Measurements from ENCODE around the gene INCA1. TPM values are rescaled to one million over a fixed set of nuclear protein-coding genes. Genes with fewer than 3 reads are reported as not detected.

INCA1 gene
- total and polyA plus RNA-seq, 2 of the 8 experiments (the other 6 are each of a cell fraction or from before 2014, with no cell fraction given), result 0.89 to 1.4 TPM

- Histone ChIP-seq H4K5ac (ENCODE audit: insufficient read length, low read depth, low read length) (no peak overlapping the region), H2BK5ac (ENCODE audit: low read depth, low read length) (no peak overlapping the region), H2BK120ac (replicated peaks; ENCODE audit: low read depth, low read length) (no peak overlapping the region), H3K4me3 (ENCODE audit: extremely low read depth in 1 of 4, insufficient read depth in 2 of 4, low read depth in 3 of 4, low read length in 4 of 4) (no peak overlapping the region), H3K27me3 (replicated peaks in 1 of 4; ENCODE audit: control insufficient read depth in 3 of 4, extremely low read depth in 1 of 4, insufficient read depth in 3 of 4, low read length in 3 of 4) (no peaks in the 10 kb centered on the region), H4K20me1 (replicated peaks in 1 of 2; ENCODE audit: control insufficient read depth in 1 of 2, insufficient read depth in 2 of 2, low read length in 2 of 2) (peaks cover 0 to 5% of the 10 kb centered on the region in 2 experiments), H3K79me2 (ENCODE audit: control insufficient read depth in 1 of 2, insufficient read depth in 2 of 2, low read length in 2 of 2) (no peaks in the 10 kb centered on the region), H2BK15ac (ENCODE audit: low read length) (no peak overlapping the region), H3K9ac (replicated peaks in 1 of 4; ENCODE audit: extremely low read depth in 1 of 4, low read depth in 3 of 4, low read length in 3 of 4) (no peak overlapping the region), H3K9me3 (ENCODE audit: insufficient read depth in 2 of 2, low read depth in 1 of 2, low read length in 1 of 2) (no peaks in the 10 kb centered on the region), H3K27ac (ENCODE audit: low read depth, low read length) (no peak overlapping the region), H3K23ac (ENCODE audit: insufficient read length) (no peak overlapping the region), H4K8ac (ENCODE audit: extremely low read depth, insufficient read depth, low read length) (no peak overlapping the region), H3K56ac (replicated peaks; ENCODE audit: insufficient read length, low read depth, low read length) (no peak overlapping the region), H3K23me2 (ENCODE audit: low read depth, low read length) (no peaks in the 10 kb centered on the region), H3K14ac (ENCODE audit: insufficient read length) (no peak overlapping the region), H3K4me2 (ENCODE audit: insufficient read depth in 1 of 2, low read depth in 2 of 2, low read length in 2 of 2) (no peak overlapping the region), H2BK20ac (ENCODE audit: low read length) (no peak overlapping the region), H3K79me1 (ENCODE audit: low read depth, low read length) (no peaks in the 10 kb centered on the region), H4K91ac (replicated peaks; ENCODE audit: insufficient read length, low read length) (no peak overlapping the region), H2AK5ac (ENCODE audit: low read depth, low read length) (no peak overlapping the region), H3K4me1 (replicated peaks in 1 of 4; ENCODE audit: control insufficient read depth in 3 of 4, insufficient read depth in 4 of 4, low read length in 3 of 4) (no peaks in the 10 kb centered on the region), H2BK12ac (ENCODE audit: low read depth, low read length) (no peak overlapping the region), H3K4ac (replicated peaks; ENCODE audit: insufficient read length, low read depth, low read length) (no peak overlapping the region), H3K36me3 (ENCODE audit: control insufficient read depth in 2 of 4, insufficient read depth in 4 of 4, low read length in 3 of 4) (peaks cover 5 to 35% (median 21%) of the 10 kb centered on the region in 4 experiments), H3K18ac (ENCODE audit: extremely low read depth, low read length) (no peak overlapping the region), H2AFZ (ENCODE audit: low read length) (no peak overlapping the region)
- DNase-seq (ENCODE audit: low read depth in 1 of 2, low spot score in 2 of 2) (no peak), FAIRE-seq (no peak)
- ChIA-PET POLR2A (ENCODE audit: partially characterized antibody) (no interaction called here), CTCF (ENCODE audit: partially characterized antibody) (interaction anchor here (1.0 kb wide), 1 partner anchor 37 kb away, joined by 3 read pairs; no protein-coding TSS in a partner anchor)
- TF ChIP-seq ZNF274 (IDR thresholded peaks at IDR 0.05; ENCODE audit: borderline replicate concordance, extremely low read depth, low read length) (no peak), RFX5 (IDR thresholded peaks at IDR 0.05; ENCODE audit: borderline replicate concordance, low read depth, low read length) (no peak), PHF8 (conservative IDR thresholded peaks at IDR 0.05; ENCODE audit: low read depth, low read length) (no peak), ATF3 (IDR thresholded peaks at IDR 0.05; ENCODE audit: insufficient read depth, low read depth, low read length) (no peak), SRF (IDR thresholded peaks at IDR 0.05; ENCODE audit: low read depth, low read length) (no peak), TBP (IDR thresholded peaks at IDR 0.05; ENCODE audit: low read depth, low read length) (no peak), SP1 (IDR thresholded peaks at IDR 0.05; ENCODE audit: low read depth, low read length) (no peak), EGR1 (IDR thresholded peaks at IDR 0.05; ENCODE audit: borderline replicate concordance, low read depth, low read length) (no peak), USF2 (IDR thresholded peaks at IDR 0.05; ENCODE audit: low read length) (no peak), CBX5 (IDR thresholded peaks at IDR 0.05; ENCODE audit: low read depth, low read length) (no peak), RXRA (IDR thresholded peaks at IDR 0.05; ENCODE audit: insufficient read depth, low read depth, low read length) (no peak), HDAC6 (IDR thresholded peaks at IDR 0.05; ENCODE audit: low read depth, low read length) (no peak)
- 84% methylated on average over 4 of the region's 4 CpGs; no CpG with 5 or more reads in 1 of the 2 experiments for WGBS, 2 experiments (ENCODE audit: extremely low coverage in 1 of 2, insufficient coverage in 1 of 2, insufficient read length in 1 of 2, insufficient replicate concordance in 2 of 2, low coverage in 1 of 2, low lambda C conversion rate in 2 of 2, missing lambda C conversion rate in 1 of 2)
Observed at GRCh38 chr17:5024604-5025003, 27.3 kb upstream of the INCA1 start.

All from H1 (cell line).